HFFc6 (cell line): ENCODE results near the gene PTER. TPM values are rescaled to one million over a fixed set of nuclear protein-coding genes. Genes with fewer than 3 reads are reported as not detected.

Experiments used
- DNase-seq: peaks from one replicate; pipeline ENCODE4 v3.0.0-alpha.2; 2018
- H3K27ac Mint-ChIP-seq: 2 replicates; pipeline ENCODE4 v1.8.0; 2020; ENCODE audit warnings: mild to moderate bottlenecking, mixed read lengths
- H3K27me3 Mint-ChIP-seq: 2 replicates; pipeline ENCODE4 v1.8.0; 2021; ENCODE audit warnings: mild to moderate bottlenecking, moderate library complexity, mixed read lengths; ENCODE audit not compliant: insufficient read depth
- H3K36me3 Mint-ChIP-seq: 2 replicates; pipeline ENCODE4 v1.8.0; 2021; ENCODE audit warnings: low read depth, mixed read lengths
- H3K4me1 Mint-ChIP-seq: 2 replicates; pipeline ENCODE4 v1.8.0; 2020; ENCODE audit warnings: low read depth, mixed read lengths
- H3K4me3 Mint-ChIP-seq: 2 replicates; pipeline ENCODE4 v1.8.0; 2020; ENCODE audit warnings: mild to moderate bottlenecking, moderate library complexity, mixed read lengths
- H3K9me3 Mint-ChIP-seq: 2 replicates; pipeline ENCODE4 v1.8.0; 2020; ENCODE audit warnings: mild to moderate bottlenecking, mixed read lengths
- CTCF ChIP-seq: fragments of 200-600 bp; sonication (generic); IDR thresholded peaks from 2 replicates; pipeline ENCODE4 v1.5.0; 2021; ENCODE audit warnings: antibody characterized with exemption, mild to moderate bottlenecking
- total RNA-seq, 6 experiments: library from RNA; stranded (reverse); fragmentation: NEBNext Ultra II Directional; extraction: Animal tissue kit (Norgen Biotek cat#: 25700); gene quantifications; 2 replicates in 1 of 6; 3 replicates in 5 of 6; pipeline ENCODE4 v1.2.3, GENCODE V29; 2021

The PTER gene
- total RNA-seq, 6 experiments from 2014 or later, result 0.47 to 4.7 (median 3.0) TPM

GRCh38 chr10:16490511-16490910 is 53.7 kb downstream of the PTER start:
- Mint-ChIP-seq H3K27ac (no peak overlapping the region), H3K27me3 (no peaks in the 10 kb centered on the region; the same call in 1 of the 2 replicates), H3K36me3 (no peaks in the 10 kb centered on the region), H3K9me3 (no peaks in the 10 kb centered on the region), H3K4me3 (no peak overlapping the region), H3K4me1 (no peaks in the 10 kb centered on the region)
- TF ChIP-seq CTCF, result no peak
- DNase-seq, result no peak

GRCh38 chr10:16491933-16492332 is 55.1 kb downstream of the PTER start:
- Mint-ChIP-seq H3K27me3 (no peaks in the 10 kb centered on the region; the same call in 1 of the 2 replicates), H3K4me3 (no peak overlapping the region)
- DNase-seq, result no peak

GRCh38 chr10:16493884-16494536 is 57.2 kb downstream of the PTER start:
- Mint-ChIP-seq H3K27ac (no peak overlapping the region), H3K4me3 (no peak overlapping the region), H3K27me3 (no peaks in the 10 kb centered on the region), H3K9me3 (no peaks in the 10 kb centered on the region), H3K4me1 (peaks cover 5% of the 10 kb centered on the region; the same call in 1 of the 2 replicates), H3K36me3 (no peaks in the 10 kb centered on the region)
- DNase-seq, result no peak
- no peak for TF ChIP-seq CTCF

More at GRCh38 chr10:16491933-16492332, 55.1 kb downstream of the PTER start:
- Mint-ChIP-seq H3K4me1 (no peaks in the 10 kb centered on the region), H3K9me3 (no peaks in the 10 kb centered on the region), H3K36me3 (no peaks in the 10 kb centered on the region), H3K27ac (no peak overlapping the region)
- no peak for TF ChIP-seq CTCF

- Mint-ChIP-seq H3K27me3 (no peaks in the 10 kb centered on the region), H3K36me3 (no peaks in the 10 kb centered on the region), H3K27ac (no peak overlapping the region), H3K4me1 (peaks cover 5% of the 10 kb centered on the region; the same call in 1 of the 2 replicates), H3K4me3 (no peak overlapping the region), H3K9me3 (no peaks in the 10 kb centered on the region)
- DNase-seq, result no peak
- no peak for TF ChIP-seq CTCF
Measured at GRCh38 chr10:16497911-16498310, 61.1 kb downstream of the PTER start.

GRCh38 chr10:16505161-16505560 is 68.4 kb downstream of the PTER start:
- DNase-seq, result no peak
- no peak for TF ChIP-seq CTCF
- no peaks in the 10 kb centered on the region for H3K27me3 Mint-ChIP-seq
- no peaks in the 10 kb centered on the region for H3K36me3 Mint-ChIP-seq
- no peaks in the 10 kb centered on the region for H3K4me1 Mint-ChIP-seq
- H3K9me3 Mint-ChIP-seq, result no peaks in the 10 kb centered on the region; the same call in 1 of the 2 replicates
- H3K27ac Mint-ChIP-seq, result no peak overlapping the region
- no peak overlapping the region for H3K4me3 Mint-ChIP-seq
